Smooth muscle cell of bladder (primary cell): ENCODE measurements around the gene TIMM17A. TPM values are rescaled to one million over a fixed set of nuclear protein-coding genes. Genes with fewer than 3 reads are reported as not detected.

Source experiments
- total RNA-seq: library from RNA; depleted of rRNA; stranded (reverse); fragments of >200 nt; gene quantifications from 2 replicates; pipeline ENCODE4 v1.2.3, GENCODE V29; 2014

The TIMM17A gene
- 62.3 and 70.2 TPM in 2 replicates for total RNA-seq

GRCh38 chr1:201955009-201955728 is at the start of gene TIMM17A:
TIMM17A (plus strand) TSS chr1:201955503; CDS start chr1:201955527, 24 bp downstream.

GRCh38 chr1:201946224-201946908 is 8.9 kb upstream of the TIMM17A start, which contains the start of gene LMOD1:
LMOD1 (minus strand) TSS chr1:201946548; CDS start chr1:201946340, 208 bp downstream.

GRCh38 chr1:201982623-201983379 is 27.5 kb downstream of the TIMM17A start, which contains the start of gene RNPEP:
RNPEP (plus strand) TSS chr1:201982648; CDS start chr1:201982667, 19 bp downstream.

GRCh38 chr1:202010180-202011015 is 55.1 kb downstream of the TIMM17A start, which contains the start of gene ELF3:
ELF3 (plus strand) TSS chr1:202010587; CDS start chr1:202011137, 550 bp downstream.

Other genes starting within 250 kb of the TIMM17A start
- 12.8 and 15.4 TPM in 2 replicates for gene IPO9, start 126.3 kb upstream of the TIMM17A start, total RNA-seq
- gene SHISA4, start 66.6 kb upstream of the TIMM17A start, total RNA-seq, result 16.1 and 20.3 TPM in 2 replicates
- gene LMOD1, start 9.0 kb upstream of the TIMM17A start, total RNA-seq, result 12.7 and 29.1 TPM in 2 replicates
- 57.5 and 63.7 TPM in 2 replicates for gene RNPEP, start 27.1 kb downstream of the TIMM17A start, total RNA-seq
- gene ELF3, start 55.1 kb downstream of the TIMM17A start, total RNA-seq, result 0.18 and 0.28 TPM in 2 replicates
- under 0.01 TPM in 1 of 2 replicates, not detected in the other for gene GPR37L1, start 167.4 kb downstream of the TIMM17A start, total RNA-seq
- 17.4 and 19.8 TPM in 2 replicates for gene ARL8A, start 189.2 kb downstream of the TIMM17A start, total RNA-seq
- gene PTPN7, start 205.1 kb downstream of the TIMM17A start, total RNA-seq, result not detected in 2 replicates
- gene LGR6, start 238.3 kb downstream of the TIMM17A start, total RNA-seq, result not detected in 2 replicates